Skin of body (tissue), 2 donors: ENCODE data around the gene ZKSCAN5. TPM values are rescaled to one million over a fixed set of nuclear protein-coding genes. Genes with fewer than 3 reads are reported as not detected.
"Not testable (repeated sequence)": the region's sequence is repeated elsewhere in the genome, so short reads cannot be mapped to it uniquely, and the experiment has no call there.

Source experiments
- DNase-seq: peaks from one replicate; lab custom pipeline; 2025; lab: John Stamatoyannopoulos, UW
- total RNA-seq: library from RNA; depleted of rRNA; stranded (reverse); fragments of >200 nt; gene quantifications from one replicate; pipeline ENCODE4 v1.2.3, GENCODE V29; 2014

The ZKSCAN5 gene
- total RNA-seq, 1 donor from 2014 or later: 6.2 TPM

GRCh38 chr7:99497766-99498545, 6.5 kb upstream of the ZKSCAN5 start:
- no peak for DNase-seq

GRCh38 chr7:99498546-99498944, 5.9 kb upstream of the ZKSCAN5 start:
- DNase-seq: no peak

- DNase-seq: no peak
Observed at GRCh38 chr7:99499371-99499720, 5.1 kb upstream of the ZKSCAN5 start.

GRCh38 chr7:99499721-99500636, 4.5 kb upstream of the ZKSCAN5 start, which contains the start of gene ZNF394:
Gene ZNF394, minus strand, starts transcription at chr7:99500281. Its CDS starts 188 bp downstream, at chr7:99500093.
- DNase-seq: peak; percentile 83

- DNase-seq: no peak
Observed at GRCh38 chr7:99500637-99501009, 3.8 kb upstream of the ZKSCAN5 start.

GRCh38 chr7:99501236-99501635, 3.2 kb upstream of the ZKSCAN5 start:
- not testable (repeated sequence) for DNase-seq

- no peak for DNase-seq
Observed at GRCh38 chr7:99504281-99504602, 220 bp upstream of the ZKSCAN5 start.

GRCh38 chr7:99505324-99505662, 831 bp downstream of the ZKSCAN5 start:
- DNase-seq: no peak

GRCh38 chr7:99514050-99514449, 9.6 kb downstream of the ZKSCAN5 start:
- DNase-seq: no peak

- no peak for DNase-seq
Observed at GRCh38 chr7:99521399-99521798, 16.9 kb downstream of the ZKSCAN5 start.

GRCh38 chr7:99525713-99526440, 21.4 kb downstream of the ZKSCAN5 start:
- DNase-seq: no peak

- no peak for DNase-seq
Observed at GRCh38 chr7:99531354-99531765, 26.9 kb downstream of the ZKSCAN5 start.

GRCh38 chr7:99535667-99536066, 31.2 kb downstream of the ZKSCAN5 start:
- DNase-seq: no peak

GRCh38 chr7:99539213-99539811, 34.9 kb downstream of the ZKSCAN5 start:
- no peak for DNase-seq

GRCh38 chr7:99540542-99540941, 36.1 kb downstream of the ZKSCAN5 start:
- no peak for DNase-seq

- no peak for DNase-seq
Observed at GRCh38 chr7:99541212-99541611, 36.8 kb downstream of the ZKSCAN5 start.

GRCh38 chr7:99543081-99543671, 38.7 kb downstream of the ZKSCAN5 start:
- DNase-seq: no peak

GRCh38 chr7:99543916-99544315, 39.5 kb downstream of the ZKSCAN5 start:
- no peak for DNase-seq

- DNase-seq: not testable (repeated sequence)
Observed at GRCh38 chr7:99545308-99545707, 40.8 kb downstream of the ZKSCAN5 start.

- DNase-seq: not testable (repeated sequence)
Observed at GRCh38 chr7:99549545-99549944, 45.1 kb downstream of the ZKSCAN5 start.

- no peak for DNase-seq
Observed at GRCh38 chr7:99551334-99551733, 46.9 kb downstream of the ZKSCAN5 start.
